CD4-positive, alpha-beta T cell treated with Interleukin-17A for 1 hour (primary cell): Measurements from ENCODE around the gene KCNG2.

Experiments used
- DNase-seq: peaks from one replicate; pipeline ENCODE4 v3.0.0-alpha.2; 2020

The KCNG2 gene

GRCh38 chr18:79786304-79786703 lies 11.4 kb upstream of the KCNG2 start:
- no peak for DNase-seq

- DNase-seq = no peak
These were observed 10.8 kb upstream of the KCNG2 start for GRCh38 chr18:79786786-79787526.

GRCh38 chr18:79787527-79787864 lies 10.2 kb upstream of the KCNG2 start:
- DNase-seq = no peak

- DNase-seq = no peak
These were observed 9.6 kb upstream of the KCNG2 start for GRCh38 chr18:79787865-79788733.

- DNase-seq = no peak
These were observed 9.0 kb upstream of the KCNG2 start for GRCh38 chr18:79788734-79789085.

- DNase-seq = no peak
These were observed 8.4 kb upstream of the KCNG2 start for GRCh38 chr18:79789091-79789891.

- no peak for DNase-seq
These were observed 7.5 kb upstream of the KCNG2 start for GRCh38 chr18:79789901-79790890.

GRCh38 chr18:79790996-79791972 lies 6.5 kb upstream of the KCNG2 start:
- DNase-seq = peak; percentile 18

- no peak for DNase-seq
These were observed 5.4 kb upstream of the KCNG2 start for GRCh38 chr18:79792096-79792987.

GRCh38 chr18:79792988-79793355 lies 4.8 kb upstream of the KCNG2 start:
- no peak for DNase-seq

- no peak for DNase-seq
These were observed 2.9 kb upstream of the KCNG2 start for GRCh38 chr18:79794846-79795245.

- DNase-seq = no peak
These were observed 2.3 kb upstream of the KCNG2 start for GRCh38 chr18:79795446-79795845.

GRCh38 chr18:79796016-79796415 lies 1.7 kb upstream of the KCNG2 start:
- DNase-seq = no peak

GRCh38 chr18:79796531-79797405 lies 970 bp upstream of the KCNG2 start:
- no peak for DNase-seq

GRCh38 chr18:79798346-79798998 lies 734 bp downstream of the KCNG2 start:
- no peak for DNase-seq

GRCh38 chr18:79798999-79799370 lies 1.2 kb downstream of the KCNG2 start:
- no peak for DNase-seq

GRCh38 chr18:79799619-79800370 lies 2.1 kb downstream of the KCNG2 start:
- no peak for DNase-seq
